SIG-M5 treated with dmso at 0.1 percent for 504 hours (cell line): ENCODE measurements around the gene PLAC1.

Source experiments
- DNase-seq: peaks from one replicate; lab custom pipeline; 2025; ENCODE audit not compliant: unreplicated experiment; lab: John Stamatoyannopoulos, UW

The PLAC1 gene

DNA sequence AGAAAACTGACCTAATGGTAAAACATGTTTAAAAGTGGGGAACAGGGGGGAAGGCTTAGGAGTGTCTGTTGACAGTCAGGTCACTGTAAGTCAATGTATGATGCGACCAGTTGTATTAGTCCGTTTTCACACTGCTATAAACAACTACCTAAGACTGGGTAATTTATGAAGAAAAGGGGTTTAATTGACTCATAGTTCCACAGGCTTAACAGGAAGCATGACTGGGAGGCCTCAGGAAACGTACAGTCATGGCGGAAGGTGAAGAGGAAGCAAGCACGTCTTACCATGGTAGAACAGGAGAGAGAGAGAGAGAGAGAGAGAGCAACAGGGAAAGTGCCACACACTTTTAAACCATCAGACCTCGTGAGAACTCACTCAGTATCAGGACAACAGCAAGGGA, 13.0 kb upstream of the PLAC1 start:
- no peak for DNase-seq

DNA sequence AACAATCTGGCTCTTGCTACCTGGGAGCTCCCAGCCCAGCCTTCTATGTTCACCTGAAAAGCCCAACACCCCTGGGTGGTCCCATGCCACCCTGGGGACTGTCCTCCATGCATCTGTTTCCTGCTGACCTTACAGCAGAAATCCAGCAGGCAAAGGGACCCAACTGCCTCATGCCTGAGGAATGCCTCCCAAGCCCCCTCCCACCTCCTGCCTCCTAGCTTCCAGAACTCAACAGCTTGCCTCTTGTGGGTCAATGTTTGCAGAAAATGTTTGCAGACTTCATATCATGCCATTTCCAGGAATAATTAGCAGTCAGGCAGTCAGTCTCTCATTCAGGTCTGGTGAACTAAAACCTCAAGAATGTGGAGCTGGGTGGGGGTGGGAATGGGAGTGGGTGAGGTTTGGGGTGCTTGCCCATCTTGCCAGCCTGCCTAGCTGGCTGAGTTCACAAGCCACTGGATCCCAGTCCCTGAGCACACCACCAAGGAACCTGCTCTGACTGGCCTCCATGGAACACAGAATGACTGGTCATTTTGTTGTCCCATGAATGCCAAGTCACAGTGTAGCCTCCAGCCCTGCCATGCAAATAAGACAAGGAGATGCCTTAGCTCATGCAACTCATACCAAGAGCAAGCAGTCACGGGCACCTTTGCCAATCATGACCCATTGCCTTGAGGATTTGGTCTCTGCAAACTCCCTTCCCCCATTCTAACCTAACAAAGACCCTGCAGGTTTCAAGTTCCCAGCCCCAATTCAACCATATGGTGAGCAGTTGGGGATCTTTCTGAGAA, 12.1 kb upstream of the PLAC1 start:
- peak; percentile 62 for DNase-seq

DNA sequence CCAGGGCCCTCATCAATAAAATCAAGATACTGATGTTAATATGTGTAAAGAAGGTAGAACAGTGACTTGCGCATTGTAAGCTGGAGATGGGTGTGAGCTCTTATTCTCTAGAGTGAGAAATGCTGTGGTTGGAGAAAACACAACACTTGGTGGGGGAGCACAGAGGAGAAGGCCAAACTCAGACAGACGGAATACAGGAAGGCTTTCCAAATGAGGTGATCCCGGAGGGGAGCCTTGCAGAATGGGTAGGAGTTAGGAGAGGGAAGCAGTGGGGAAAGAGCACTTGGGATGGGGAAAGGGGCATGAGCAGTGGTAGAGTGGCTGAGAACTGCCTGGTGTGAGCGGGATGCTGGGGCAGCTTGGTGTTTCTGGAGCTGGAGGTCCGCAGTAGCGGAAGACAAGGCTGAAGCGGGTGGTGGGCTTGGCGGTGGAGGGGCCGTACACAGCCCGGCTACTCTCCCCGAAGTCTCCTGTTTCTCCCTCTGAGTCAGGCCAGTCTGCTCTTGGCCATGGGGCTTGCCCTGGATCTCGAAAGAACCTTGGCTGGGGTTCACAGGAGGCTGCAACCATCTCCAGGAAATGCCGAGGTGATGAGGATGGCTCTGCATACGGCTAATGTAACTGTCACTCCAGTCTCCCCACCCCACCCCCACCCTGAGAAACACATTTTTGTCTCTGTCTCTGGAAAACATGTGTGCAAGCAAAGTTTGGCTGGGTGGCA, 11.3 kb upstream of the PLAC1 start:
- no peak for DNase-seq

DNA sequence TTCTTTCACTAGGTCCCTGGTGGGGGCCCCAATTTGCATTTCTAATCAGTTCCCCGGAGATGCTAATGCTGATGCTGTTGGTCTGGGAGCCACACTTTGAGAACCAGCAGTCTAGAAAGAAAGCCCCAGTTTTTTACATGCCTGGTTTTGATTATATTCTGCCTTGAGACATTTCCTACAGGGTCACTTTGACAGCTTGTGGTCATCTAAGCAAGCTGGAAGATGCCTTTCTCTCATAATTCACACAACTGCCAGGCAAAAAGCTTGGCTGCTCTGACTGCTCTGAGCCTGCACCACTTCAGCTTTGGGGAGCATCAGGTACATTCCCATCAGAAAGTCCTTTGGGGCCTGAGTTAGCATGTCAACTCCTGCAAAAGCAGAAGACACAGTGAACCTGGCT, 5.9 kb upstream of the PLAC1 start:
- DNase-seq: no peak

DNA sequence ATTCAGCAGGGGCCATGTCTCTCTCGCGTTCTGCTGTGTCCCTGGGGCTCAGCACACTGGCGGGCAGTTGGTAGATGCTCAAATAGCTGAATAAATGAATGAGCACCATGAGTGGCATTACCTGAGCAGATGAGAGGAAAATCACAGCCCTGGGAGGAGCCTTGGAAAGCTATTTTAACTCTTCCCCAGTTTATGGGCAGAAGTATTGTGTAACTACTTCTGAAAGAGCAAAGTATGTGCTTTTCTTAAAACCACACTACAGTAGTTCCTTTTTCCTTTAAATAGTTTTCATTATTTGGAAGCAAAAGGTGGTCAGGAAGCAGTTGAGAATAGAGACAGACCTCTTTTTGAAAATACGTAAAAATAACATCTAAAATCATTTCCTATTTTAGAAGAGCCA, 3.0 kb upstream of the PLAC1 start:
- peak; percentile 36 for DNase-seq

DNA sequence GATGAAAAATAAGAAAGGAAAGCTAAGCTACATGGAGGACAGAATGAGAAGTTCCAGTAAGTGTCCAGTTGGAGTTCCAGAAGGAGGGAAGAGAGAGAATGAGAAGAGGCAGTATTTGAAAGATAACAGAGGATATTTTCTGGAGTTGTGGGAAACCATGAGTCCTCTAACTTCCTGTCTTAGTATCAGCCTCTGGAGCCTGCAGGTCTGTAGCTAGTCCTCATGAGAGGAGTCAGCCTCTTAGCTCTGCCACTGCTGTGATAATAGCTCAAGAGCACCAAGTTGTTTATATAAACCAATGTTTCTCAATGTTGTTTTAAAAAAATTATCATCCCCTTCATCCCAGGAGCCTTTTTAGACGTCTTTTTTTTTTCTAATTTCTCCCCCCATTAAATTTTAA, 2.4 kb upstream of the PLAC1 start:
- DNase-seq: no peak

DNA sequence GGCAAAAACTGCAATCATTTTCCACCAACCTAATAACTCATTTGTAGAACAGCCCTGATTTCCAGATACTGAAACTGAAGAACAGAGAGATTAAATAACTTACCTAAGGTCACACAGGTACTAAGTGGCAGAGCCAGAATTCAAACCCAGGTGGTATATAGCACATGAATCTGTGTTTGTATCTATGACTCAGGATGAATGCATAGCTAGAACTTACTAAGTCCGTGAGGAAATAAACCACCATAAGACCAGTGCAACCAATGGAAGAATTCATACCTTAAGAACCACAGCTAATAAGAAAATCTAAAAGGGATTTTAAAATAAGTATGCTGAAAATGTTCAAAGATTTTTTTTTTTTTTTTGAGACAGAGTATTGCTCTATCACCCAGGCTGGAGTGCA, 1.5 kb upstream of the PLAC1 start:
- DNase-seq: no peak

DNA sequence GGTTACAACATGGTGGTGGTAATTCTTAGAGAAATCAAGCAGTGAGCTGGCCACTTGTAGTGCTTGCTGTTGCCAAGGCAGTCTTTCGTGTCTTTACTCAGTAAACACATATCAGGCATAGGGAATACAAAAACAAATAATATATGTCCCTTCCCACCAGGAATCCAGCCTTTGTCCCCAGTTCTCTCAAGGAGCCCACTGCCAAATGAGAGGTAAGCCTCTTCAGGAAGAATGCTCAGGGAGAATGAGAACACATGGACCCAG, 421 bp upstream of the PLAC1 start:
- DNase-seq: no peak

DNA sequence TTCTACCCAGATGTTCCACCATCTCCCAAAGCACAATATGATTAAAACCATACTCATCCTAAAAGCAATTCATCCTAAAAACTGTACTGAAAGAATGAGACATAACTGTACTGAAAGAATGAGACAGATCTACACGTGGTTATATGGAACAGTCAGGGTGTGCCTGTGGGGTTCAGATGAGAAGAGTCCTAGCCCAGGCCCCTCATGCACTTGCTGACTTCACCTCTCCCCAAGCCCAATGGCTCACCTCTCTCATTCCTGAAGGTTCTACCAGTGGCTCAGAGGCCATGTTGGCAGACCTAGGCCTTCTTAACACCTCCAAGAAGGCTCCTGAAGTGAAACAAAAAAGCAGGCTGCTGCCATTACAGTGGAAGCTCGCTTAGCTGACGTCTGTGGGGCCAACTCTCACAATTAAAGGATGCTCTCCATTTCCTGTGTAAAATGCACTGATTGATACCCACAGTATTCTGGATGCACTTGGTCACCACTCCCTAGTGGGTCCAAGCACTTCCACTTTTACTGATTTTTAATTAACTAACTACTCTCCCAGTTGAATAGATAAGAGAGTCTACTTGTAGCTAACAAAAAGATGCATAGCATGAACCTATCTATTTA, 3.8 kb downstream of the PLAC1 start:
- no peak for DNase-seq

DNA sequence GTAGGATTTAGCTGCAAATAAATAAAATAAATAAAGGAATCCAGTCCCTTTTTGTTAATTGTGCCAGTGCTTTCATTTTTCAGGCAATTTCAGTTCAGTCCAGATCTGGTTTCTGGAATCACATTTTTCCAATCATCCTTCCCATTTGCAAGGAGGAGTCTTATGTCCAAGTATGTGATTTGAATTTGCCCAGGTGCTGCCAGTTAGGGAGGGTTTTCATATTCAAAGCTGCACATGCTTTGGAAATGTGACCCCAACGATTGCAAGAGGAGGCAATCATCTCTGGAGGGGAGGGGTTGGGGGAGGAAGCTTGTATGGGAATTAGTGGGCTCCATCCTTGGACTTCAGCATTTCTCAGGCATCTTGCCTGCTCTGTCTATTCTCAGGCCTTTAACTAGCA, 4.4 kb downstream of the PLAC1 start:
- no peak for DNase-seq

DNA sequence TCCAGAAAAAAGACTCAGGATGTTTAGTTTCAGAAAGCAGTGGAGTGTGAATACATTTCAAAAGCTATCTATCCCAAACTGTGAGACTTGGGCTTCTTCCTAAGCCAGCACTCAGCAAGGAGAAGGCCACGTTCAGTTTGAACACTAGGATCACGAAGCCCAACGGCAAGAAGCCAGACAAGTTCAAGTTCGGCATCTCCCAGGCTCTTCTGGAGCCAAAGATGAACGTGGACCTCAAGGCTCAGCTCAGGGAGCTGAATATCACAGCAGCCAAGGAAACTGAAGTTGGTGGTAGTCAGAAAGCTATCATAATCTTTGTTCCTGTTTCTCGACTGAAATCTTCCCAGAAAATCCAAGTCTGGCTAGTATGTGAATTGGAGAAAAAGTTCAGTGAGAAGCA, 7.6 kb downstream of the PLAC1 start:
- DNase-seq: no peak

DNA sequence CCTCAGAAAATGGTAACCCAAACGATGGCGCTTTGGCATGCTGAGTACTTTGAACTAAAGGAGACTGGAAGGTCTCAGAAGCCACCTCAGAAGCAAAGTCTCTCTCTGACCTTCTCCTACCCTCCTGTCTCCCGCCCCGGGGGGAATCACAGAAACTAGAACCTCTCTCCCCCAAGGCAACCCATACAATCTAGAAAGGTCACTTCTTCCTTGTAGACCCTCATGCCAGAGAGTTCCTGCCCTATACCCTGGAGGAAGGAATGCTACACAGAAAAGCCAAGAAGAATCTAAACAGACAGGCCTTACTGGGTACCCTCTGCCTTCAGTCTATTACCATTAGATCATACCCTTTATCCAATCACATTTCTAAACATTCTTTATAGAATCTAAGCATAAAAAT, 8.5 kb downstream of the PLAC1 start:
- DNase-seq: no peak

DNA sequence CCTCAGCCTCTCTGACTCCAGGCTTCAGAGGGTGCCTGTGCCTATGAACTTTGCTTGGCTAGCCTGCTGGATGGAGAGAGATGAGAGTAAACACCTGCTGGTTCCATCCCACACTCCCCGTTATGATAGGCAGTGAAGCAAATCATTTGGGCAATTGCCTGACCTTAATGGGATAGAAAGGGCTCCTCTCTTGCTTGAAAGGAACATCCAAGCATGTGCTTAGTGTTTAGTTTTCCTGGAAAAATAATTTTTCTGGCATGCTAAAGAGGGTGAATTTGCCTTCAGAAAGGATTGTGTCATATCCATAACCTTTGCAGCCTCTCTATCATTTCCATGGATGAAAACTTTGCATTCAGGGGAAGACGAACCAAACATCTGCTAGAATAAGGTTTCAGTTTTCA, 10.8 kb downstream of the PLAC1 start:
- no peak for DNase-seq

DNA sequence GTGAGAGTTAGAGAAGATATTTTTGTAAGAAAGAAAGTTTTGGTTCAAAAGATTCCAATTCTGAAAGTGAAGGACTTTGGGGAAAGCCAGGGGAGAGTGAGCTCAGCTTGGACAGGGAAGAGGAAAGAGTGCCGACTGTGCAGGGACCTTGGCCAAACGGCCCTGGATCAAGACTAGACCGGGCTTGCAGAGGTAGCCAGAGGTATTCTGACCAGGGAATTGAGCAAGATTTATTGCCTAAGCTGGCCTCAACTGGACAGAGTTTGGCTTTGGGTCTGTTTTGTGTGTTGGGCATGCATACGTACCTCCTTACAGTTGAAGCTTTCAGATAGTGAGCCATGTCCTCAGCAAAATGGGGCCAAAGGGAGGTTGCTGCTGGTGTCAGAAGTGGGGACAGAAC, 11.6 kb downstream of the PLAC1 start:
- DNase-seq: no peak

DNA sequence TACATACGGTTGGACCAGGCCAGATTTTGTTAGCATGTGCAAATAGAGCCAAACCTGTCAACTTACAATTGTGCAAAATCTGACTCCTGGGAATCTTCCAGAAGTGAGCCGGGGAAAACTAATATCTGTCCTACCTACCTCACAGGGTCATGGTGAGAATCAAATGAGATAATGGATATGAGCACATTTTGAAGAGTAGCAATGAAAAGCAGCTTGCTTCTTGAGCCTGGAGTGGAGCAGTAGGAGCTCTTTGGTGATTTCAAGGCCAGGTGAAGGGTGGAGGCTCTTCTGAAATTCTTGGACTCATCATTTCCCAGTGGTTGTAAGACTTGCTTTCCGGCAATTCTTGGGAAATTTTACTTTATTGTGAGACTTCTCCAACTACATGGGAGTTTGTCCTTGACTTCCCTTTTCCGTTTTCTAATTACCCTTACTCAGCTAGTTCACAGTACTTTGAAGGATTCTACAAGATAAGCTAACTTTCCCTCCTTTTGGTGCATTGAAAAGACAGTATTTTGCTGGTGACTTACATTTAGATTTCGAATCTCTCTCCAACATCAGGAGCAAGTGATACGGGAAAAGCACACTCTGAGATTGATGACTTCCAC, 12.2 kb downstream of the PLAC1 start:
- no peak for DNase-seq

DNA sequence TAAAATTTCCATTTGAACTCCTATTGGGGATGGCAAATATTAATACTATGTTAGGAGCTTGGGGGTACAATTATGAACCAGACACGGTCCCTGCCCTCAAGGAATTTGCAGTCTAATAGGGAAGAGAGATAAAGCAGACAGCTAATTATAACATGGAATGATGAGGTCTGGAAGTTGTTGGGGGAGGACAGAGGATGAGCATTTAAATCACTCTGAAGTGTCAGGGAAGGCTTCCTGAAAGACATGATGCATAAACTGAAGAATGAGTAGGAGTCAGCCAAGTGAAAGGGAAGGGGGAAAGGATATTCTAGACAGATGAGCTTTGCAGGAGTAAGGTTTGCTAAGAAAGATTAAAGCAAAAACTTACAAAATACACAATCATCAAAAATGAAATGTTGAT, 15.9 kb downstream of the PLAC1 start:
- DNase-seq: no peak

DNA sequence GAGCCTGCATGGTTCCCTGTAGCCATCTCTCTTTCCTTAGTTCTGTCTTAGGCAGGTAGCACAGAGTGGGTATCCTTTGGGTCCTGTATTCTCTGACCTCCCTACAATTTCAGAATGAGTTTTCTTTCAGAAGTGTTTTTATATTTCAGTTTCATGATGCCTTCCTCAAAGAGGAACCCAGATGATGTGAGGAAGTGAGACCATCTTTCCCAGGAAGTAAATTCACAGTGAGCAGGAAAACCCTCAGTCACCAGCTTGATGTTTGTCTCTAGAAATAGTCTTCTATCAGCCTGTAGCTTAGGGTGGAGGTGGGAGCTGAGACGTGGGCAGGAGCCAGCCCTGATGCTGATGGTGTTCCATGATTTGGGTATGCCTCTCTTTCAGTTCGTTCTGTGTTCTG, 16.9 kb downstream of the PLAC1 start:
- DNase-seq: no peak

DNA sequence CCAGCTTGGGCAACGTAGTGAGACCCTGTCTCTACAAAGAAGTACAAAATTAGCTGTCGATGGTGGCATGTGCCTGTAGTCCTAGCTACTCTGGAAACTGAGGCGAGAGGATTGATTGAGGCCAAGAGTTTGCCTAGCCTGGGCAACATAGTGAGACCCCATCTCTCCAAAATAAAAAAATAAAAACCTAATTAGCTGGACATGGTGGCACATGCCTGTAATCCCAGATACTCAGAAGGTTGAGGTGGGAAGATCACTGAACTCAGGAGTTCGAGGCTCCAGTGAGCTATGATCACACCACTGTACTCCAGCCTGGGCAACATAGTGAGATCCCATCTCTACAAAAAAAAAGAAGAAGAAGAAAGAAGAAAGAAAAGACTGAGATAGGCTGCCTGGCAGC, 17.4 kb downstream of the PLAC1 start:
- no peak for DNase-seq

DNA sequence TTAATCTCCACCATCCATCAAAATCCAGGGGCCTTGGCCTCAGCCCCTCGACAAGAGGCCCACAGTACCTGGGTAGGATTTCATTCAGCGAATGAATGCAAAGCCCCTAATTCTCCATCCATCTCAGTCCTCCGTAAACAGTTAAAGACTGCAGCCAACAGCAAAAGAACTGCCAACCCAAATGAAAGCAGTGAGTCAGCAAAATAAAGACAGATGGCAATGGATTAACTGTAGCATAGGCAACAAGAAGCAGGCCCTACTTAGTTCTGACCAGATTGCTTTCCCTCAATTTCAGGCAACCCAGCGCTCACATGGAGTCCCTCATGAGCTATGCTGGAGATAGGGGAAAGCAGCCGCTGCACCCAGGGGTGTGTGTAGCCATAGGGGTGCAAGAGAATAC, 21.4 kb downstream of the PLAC1 start:
- no peak for DNase-seq

DNA sequence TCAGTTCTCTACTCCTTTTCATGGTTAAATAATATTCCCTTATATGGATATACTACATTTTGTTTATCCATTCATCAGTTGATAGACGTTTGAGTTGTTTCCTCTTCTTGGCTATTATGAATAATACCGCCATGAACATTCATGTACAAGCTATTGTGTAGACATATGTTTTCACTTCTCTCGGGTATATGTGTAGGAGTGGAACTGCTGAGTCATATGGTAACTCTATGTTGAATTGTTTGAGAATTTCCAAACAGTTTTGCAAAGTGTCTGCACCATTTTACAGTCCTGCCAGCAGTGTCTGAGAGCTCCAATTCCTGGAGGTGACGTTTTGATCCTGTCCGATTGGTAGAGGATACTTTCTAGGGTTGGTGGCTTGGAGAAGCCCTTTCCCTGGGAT, 23.6 kb downstream of the PLAC1 start:
- DNase-seq: no peak

DNA sequence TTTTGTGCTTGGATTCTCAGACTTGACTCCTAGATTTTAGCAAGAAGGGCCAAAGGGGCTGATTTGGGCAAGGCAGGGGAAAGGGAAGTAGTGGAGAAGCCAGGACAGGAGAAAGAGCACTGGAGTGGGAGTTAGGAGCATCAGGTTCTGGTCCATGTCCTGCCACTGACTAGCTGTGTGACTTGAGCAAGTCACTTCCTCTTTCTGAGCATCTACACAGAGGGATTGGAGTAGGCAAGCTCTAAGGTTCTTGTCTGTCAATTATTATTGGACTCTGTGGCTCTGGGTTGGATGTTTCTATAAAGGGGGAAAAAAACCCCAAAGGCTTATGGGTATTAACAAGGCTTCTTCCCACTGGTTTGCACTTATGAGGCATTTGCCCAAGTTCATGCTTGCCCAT, 24.4 kb downstream of the PLAC1 start:
- DNase-seq: no peak

DNA sequence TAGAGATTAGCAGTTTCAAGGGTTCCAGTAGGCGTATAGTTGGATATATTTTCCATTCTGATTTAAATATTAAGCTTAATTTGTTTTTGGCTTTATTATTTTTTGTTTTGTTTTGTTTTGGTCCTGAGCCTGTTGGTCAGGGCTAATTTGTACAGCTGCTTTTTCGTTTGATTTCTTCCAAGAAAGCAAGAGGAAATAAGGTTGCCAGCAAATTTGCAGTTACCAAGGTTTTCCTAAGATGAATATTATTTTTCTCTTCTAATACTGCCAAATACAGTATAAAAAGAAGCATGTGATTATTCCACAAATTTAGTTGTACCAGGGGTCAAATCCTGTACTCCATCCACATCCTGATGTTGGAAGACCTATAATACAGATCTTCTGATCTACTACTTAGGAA, 24.9 kb downstream of the PLAC1 start:
- no peak for DNase-seq
